Panc1 (cell line): ENCODE data around the gene IQSEC1. TPM values are rescaled to one million over a fixed set of nuclear protein-coding genes. Genes with fewer than 3 reads are reported as not detected.

Experiments
- ATAC-seq: fragments of 200-7000 bp; cut with Tn5 transposase; 2 replicates; pipeline ENCODE4 v1.9.1; 2020; ENCODE audit warnings: mild to moderate bottlenecking, moderate library complexity
- BruUV-seq: library from RNA; stranded (reverse); fragments of 400-500 nt; replicated peaks from 2 replicates; lab custom pipeline; 2021; lab: Mats Ljungman, UMichigan
- CTCF ChIA-PET: fragments of 300-600 bp; sonication (Branson Sonifier 250); formaldehyde crosslinking; loops from one replicate; lab custom pipeline; 2022; ENCODE audit warnings: antibody characterized with exemption; lab: Charles Lee
- POLR2A ChIA-PET: fragments of 300-600 bp; sonication (Branson Sonifier 250); formaldehyde crosslinking; loops from one replicate; lab custom pipeline; 2022; ENCODE audit warnings: antibody characterized with exemption; lab: Charles Lee
- DNase-seq: peaks from one replicate; pipeline ENCODE4 v3.0.0-alpha.2; 2010; ENCODE audit warnings: low read depth, low spot score
- H3K27ac ChIP-seq: 2 replicates; pipeline ENCODE4 v1.5.1; 2011; ENCODE audit warnings: mild to moderate bottlenecking, low read length, inconsistent platforms
- H3K27me3 ChIP-seq: fragments of 200-500 bp; sonication (Bioruptor generic); 2 replicates; pipeline ENCODE4 v1.6.0; 2014; ENCODE audit warnings: low read length, inconsistent platforms; ENCODE audit not compliant: control insufficient read depth, insufficient read depth
- H3K36me3 ChIP-seq: fragments of 200-500 bp; sonication (Bioruptor generic); 2 replicates; pipeline ENCODE4 v1.5.1; 2014; ENCODE audit warnings: inconsistent platforms, mild to moderate bottlenecking, low read length, moderate library complexity; ENCODE audit not compliant: control insufficient read depth, insufficient read depth
- H3K4me1 ChIP-seq: 2 replicates; pipeline ENCODE4 v1.5.1; 2011; ENCODE audit warnings: inconsistent platforms, mild to moderate bottlenecking, low read length, moderate library complexity; ENCODE audit not compliant: control insufficient read depth, insufficient read depth
- H3K4me3 ChIP-seq, 2 experiments: 2 replicates each; pipeline ENCODE4 v1.5.1; 2011 to 2012; ENCODE audit warnings: low read depth in 2 of 2, low read length in 2 of 2, mild to moderate bottlenecking in 2 of 2, inconsistent platforms in 1 of 2, moderate library complexity in 1 of 2
- H3K9me3 ChIP-seq: fragments of 200-500 bp; sonication (Bioruptor generic); 2 replicates; pipeline ENCODE4 v1.5.1; 2014; ENCODE audit warnings: low read depth, mild to moderate bottlenecking, inconsistent platforms, low read length, moderate library complexity; ENCODE audit not compliant: control insufficient read depth, insufficient read depth
- POLR2AphosphoS5 ChIP-seq: IDR thresholded peaks from 2 replicates; pipeline ENCODE4 v1.6.1; 2012; ENCODE audit warnings: mild to moderate bottlenecking, low read depth, low read length, moderate library complexity
- SIN3A ChIP-seq: IDR thresholded peaks from 2 replicates; pipeline ENCODE4 v1.6.1; 2012; ENCODE audit warnings: low read depth, mild to moderate bottlenecking, low read length, moderate library complexity, borderline replicate concordance; ENCODE audit not compliant: insufficient read depth
- TCF7L2 ChIP-seq: IDR thresholded peaks from 2 replicates; pipeline ENCODE4 v1.6.1; 2011; ENCODE audit warnings: mild to moderate bottlenecking, low read depth, low read length, inconsistent platforms
- in situ Hi-C: cut with HindIII; loops from 2 replicates; pipeline ENCODE4 v1.10.0; 2016; ENCODE audit warnings: low sequenced_read_pairs, low pct_unique_long_range_greater_than_20kb
- intact Hi-C: fragments of 100-400 bp; cut with micrococcal nuclease; formaldehyde crosslinking; loops from one replicate; pipeline ENCODE4 v1.10.0; 2022; ENCODE audit not compliant: unreplicated experiment
- total RNA-seq: library from RNA; stranded (reverse); gene quantifications from one replicate; pipeline ENCODE4 v1.2.1, GENCODE V29; 2021; ENCODE audit not compliant: unreplicated experiment
- TF ChIP-seq, protein P1 (sequence below): fragments of 450-650 bp; IDR thresholded peaks from 2 replicates; pipeline ENCODE4 v1.5.1; 2017; ENCODE audit warnings: mild to moderate bottlenecking
- TF ChIP-seq, protein P2 (sequence below), 2 experiments: IDR thresholded peaks; 2 replicates each; pipeline ENCODE4 v1.6.1; 2011 to 2012; ENCODE audit warnings: low read depth in 2 of 2, control low read depth in 1 of 2, low read length in 1 of 2, mild to moderate bottlenecking in 1 of 2, moderate library complexity in 1 of 2; ENCODE audit not compliant: insufficient read depth in 1 of 2

IQSEC1 gene
- total RNA-seq, 1 experiment from 2014 or later: 28.4 TPM

DNA sequence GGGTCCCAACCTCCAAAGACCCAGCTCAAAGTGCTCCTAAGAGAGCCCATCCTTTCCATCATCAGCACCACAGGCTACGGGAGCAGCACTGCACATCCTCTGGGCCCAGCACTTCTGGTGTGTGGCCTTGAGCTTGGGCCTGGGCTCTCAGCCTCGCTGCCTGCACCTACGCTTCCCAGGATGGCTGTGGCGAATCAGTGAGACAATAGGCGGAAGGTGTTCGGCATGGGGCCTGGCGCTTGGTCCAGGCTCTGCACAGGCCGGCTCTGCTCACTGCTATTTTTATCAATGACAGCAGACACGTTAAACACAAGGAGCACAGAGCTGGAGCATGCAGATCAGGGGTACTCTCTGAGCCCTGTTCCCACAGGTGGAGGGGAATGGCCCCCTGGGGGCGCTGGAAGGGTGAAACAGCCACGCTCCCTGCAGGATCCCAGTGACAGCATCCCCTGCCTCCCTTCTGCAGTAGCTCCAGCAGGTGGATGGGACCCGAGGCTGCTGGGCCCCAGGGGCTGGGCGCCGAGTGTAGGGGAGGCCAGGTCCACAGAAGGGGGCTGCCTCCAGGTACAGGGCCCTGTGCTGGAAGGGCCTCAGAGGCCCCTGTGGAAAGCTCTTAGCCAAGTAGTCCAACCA lies 141.8 kb downstream of the IQSEC1 start:
- TF ChIP-seq POLR2AphosphoS5: no peak
- no peak for TF ChIP-seq SIN3A
- TF ChIP-seq, protein P1, sequence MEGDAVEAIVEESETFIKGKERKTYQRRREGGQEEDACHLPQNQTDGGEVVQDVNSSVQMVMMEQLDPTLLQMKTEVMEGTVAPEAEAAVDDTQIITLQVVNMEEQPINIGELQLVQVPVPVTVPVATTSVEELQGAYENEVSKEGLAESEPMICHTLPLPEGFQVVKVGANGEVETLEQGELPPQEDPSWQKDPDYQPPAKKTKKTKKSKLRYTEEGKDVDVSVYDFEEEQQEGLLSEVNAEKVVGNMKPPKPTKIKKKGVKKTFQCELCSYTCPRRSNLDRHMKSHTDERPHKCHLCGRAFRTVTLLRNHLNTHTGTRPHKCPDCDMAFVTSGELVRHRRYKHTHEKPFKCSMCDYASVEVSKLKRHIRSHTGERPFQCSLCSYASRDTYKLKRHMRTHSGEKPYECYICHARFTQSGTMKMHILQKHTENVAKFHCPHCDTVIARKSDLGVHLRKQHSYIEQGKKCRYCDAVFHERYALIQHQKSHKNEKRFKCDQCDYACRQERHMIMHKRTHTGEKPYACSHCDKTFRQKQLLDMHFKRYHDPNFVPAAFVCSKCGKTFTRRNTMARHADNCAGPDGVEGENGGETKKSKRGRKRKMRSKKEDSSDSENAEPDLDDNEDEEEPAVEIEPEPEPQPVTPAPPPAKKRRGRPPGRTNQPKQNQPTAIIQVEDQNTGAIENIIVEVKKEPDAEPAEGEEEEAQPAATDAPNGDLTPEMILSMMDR: no peak
- no peak for TF ChIP-seq TCF7L2
- TF ChIP-seq, protein P2, sequence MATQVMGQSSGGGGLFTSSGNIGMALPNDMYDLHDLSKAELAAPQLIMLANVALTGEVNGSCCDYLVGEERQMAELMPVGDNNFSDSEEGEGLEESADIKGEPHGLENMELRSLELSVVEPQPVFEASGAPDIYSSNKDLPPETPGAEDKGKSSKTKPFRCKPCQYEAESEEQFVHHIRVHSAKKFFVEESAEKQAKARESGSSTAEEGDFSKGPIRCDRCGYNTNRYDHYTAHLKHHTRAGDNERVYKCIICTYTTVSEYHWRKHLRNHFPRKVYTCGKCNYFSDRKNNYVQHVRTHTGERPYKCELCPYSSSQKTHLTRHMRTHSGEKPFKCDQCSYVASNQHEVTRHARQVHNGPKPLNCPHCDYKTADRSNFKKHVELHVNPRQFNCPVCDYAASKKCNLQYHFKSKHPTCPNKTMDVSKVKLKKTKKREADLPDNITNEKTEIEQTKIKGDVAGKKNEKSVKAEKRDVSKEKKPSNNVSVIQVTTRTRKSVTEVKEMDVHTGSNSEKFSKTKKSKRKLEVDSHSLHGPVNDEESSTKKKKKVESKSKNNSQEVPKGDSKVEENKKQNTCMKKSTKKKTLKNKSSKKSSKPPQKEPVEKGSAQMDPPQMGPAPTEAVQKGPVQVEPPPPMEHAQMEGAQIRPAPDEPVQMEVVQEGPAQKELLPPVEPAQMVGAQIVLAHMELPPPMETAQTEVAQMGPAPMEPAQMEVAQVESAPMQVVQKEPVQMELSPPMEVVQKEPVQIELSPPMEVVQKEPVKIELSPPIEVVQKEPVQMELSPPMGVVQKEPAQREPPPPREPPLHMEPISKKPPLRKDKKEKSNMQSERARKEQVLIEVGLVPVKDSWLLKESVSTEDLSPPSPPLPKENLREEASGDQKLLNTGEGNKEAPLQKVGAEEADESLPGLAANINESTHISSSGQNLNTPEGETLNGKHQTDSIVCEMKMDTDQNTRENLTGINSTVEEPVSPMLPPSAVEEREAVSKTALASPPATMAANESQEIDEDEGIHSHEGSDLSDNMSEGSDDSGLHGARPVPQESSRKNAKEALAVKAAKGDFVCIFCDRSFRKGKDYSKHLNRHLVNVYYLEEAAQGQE (IDR thresholded peaks at IDR 0.05; ENCODE audit: insufficient read depth in 1 of 2, low read depth in 2 of 2, low read length in 1 of 2): no peak
- Histone ChIP-seq H3K27ac (no peak overlapping the region), H3K27me3 (no peaks in the 10 kb centered on the region), H3K9me3 (no peaks in the 10 kb centered on the region), H3K36me3 (no peaks in the 10 kb centered on the region), H3K4me1 (no peaks in the 10 kb centered on the region), H3K4me3 (no peak overlapping the region)
- ATAC-seq: no peak
- in situ Hi-C loops (no loop called here), intact Hi-C loops (no loop called here)
- ChIA-PET POLR2A (interaction anchor here (0.6 to 0.7 kb wide), 2 partner anchors 11 to 1213 kb away, joined by 3 read pairs; no protein-coding TSS in a partner anchor), CTCF (interaction anchor here (0.6 kb wide), 1 partner anchor 11 kb away, joined by 5 read pairs; no protein-coding TSS in a partner anchor)
- BruUV-seq: no TSS peak
- no peak for DNase-seq

DNA sequence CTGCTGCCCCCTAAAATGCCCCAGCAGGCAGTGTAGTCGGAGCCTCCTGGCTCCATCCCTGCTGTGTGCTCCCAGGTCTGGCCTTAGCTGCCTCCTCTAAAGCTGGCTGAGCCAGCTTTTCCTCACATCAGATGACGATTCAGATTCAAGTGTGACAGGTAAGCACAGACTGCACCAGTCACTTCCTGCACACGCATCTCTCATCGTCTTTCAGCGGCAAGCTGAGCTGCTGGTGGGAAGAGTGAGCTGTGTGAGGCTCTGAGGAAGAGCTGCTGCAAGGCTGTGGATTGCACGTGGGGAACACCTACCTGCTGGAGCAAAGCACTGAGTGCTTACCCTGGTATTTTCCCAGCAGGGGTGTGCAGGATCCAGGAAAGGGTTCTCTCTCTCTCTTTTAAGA lies 143.4 kb downstream of the IQSEC1 start:
- intact Hi-C loops: no loop called here
- H3K36me3 ChIP-seq: no peaks in the 10 kb centered on the region
- POLR2A ChIA-PET: no interaction called here
- in situ Hi-C loops: no loop called here
- DNase-seq: no peak
- no peaks in the 10 kb centered on the region for H3K27me3 ChIP-seq
- no peaks in the 10 kb centered on the region for H3K9me3 ChIP-seq
- no peak overlapping the region for H3K4me3 ChIP-seq
- CTCF ChIA-PET: no interaction called here
- H3K27ac ChIP-seq: no peak overlapping the region
- ATAC-seq: no peak
- BruUV-seq: no TSS peak
- TF ChIP-seq, protein P2 (IDR thresholded peaks at IDR 0.05; ENCODE audit: insufficient read depth in 1 of 2, low read depth in 2 of 2, low read length in 1 of 2): no peak
- TF ChIP-seq TCF7L2: no peak
- TF ChIP-seq, protein P1: no peak
- TF ChIP-seq SIN3A: no peak
- no peak for TF ChIP-seq POLR2AphosphoS5
- no peaks in the 10 kb centered on the region for H3K4me1 ChIP-seq
